T47D (cell line): ENCODE data around the gene HAUS2.
"Not testable (repeated sequence)": the region's sequence is repeated elsewhere in the genome, so short reads cannot be mapped to it uniquely, and the experiment has no call there.

Experiments
- DNase-seq, 2 experiments: peaks; one replicate each; pipeline versions ENCODE4 v3.0.0 to v3.0.0-alpha.2; 2011 to 2012; ENCODE audit warnings: low read depth in 1 of 2, low spot score in 1 of 2
- JUND ChIP-seq: IDR thresholded peaks from 2 replicates; pipeline ENCODE4 v1.6.1; 2012; ENCODE audit warnings: low read depth
- in situ Hi-C: cut with HindIII; loops from 2 replicates; pipeline ENCODE4 v1.10.0; 2016; ENCODE audit warnings: low sequenced_read_pairs, low pct_unique_long_range_greater_than_20kb

Gene HAUS2

GRCh38 chr15:42578984-42579537 is 30.4 kb downstream of the HAUS2 start:
- TF ChIP-seq JUND: no peak
- DNase-seq: no peak
- in situ Hi-C loops: no loop called here

GRCh38 chr15:42581272-42581730 is 32.7 kb downstream of the HAUS2 start:
- DNase-seq: peak; percentile 72 to 77
- TF ChIP-seq JUND: no peak
- in situ Hi-C loops: no loop called here

- in situ Hi-C loops: no loop called here
- DNase-seq: no peak
These were observed 34.1 kb downstream of the HAUS2 start for GRCh38 chr15:42582569-42583375.

GRCh38 chr15:42584031-42584765 is 35.6 kb downstream of the HAUS2 start:
- DNase-seq: no peak
- in situ Hi-C loops: no loop called here
- TF ChIP-seq JUND: no peak

More at GRCh38 chr15:42582569-42583375, 34.1 kb downstream of the HAUS2 start:
- no peak for TF ChIP-seq JUND

GRCh38 chr15:42590619-42591237 is 42.1 kb downstream of the HAUS2 start:
- in situ Hi-C loops: no loop called here
- DNase-seq: no peak
- no peak for TF ChIP-seq JUND

GRCh38 chr15:42591238-42591934 is 42.7 kb downstream of the HAUS2 start:
- DNase-seq: peak; percentile 46 to 63
- in situ Hi-C loops: no loop called here
- TF ChIP-seq JUND: no peak

GRCh38 chr15:42592716-42593115 is 44.1 kb downstream of the HAUS2 start:
- in situ Hi-C loops: no loop called here
- TF ChIP-seq JUND: no peak
- no peak for DNase-seq

GRCh38 chr15:42593143-42593542 is 44.5 kb downstream of the HAUS2 start:
- in situ Hi-C loops: no loop called here
- TF ChIP-seq JUND: no peak
- no peak for DNase-seq

- no peak for TF ChIP-seq JUND
- DNase-seq: no peak
- in situ Hi-C loops: no loop called here
These were observed 45.5 kb downstream of the HAUS2 start for GRCh38 chr15:42594095-42594494.

GRCh38 chr15:42595626-42596240 is 47.1 kb downstream of the HAUS2 start:
- in situ Hi-C loops: no loop called here
- TF ChIP-seq JUND: no peak
- no peak for DNase-seq

GRCh38 chr15:42601316-42601715 is 52.7 kb downstream of the HAUS2 start:
- DNase-seq, in situ Hi-C loops: not testable (repeated sequence)

- peak in 1 of 2 experiments; percentile 52 for DNase-seq
- in situ Hi-C loops: no loop called here
- TF ChIP-seq JUND: no peak
These were observed 53.9 kb downstream of the HAUS2 start for GRCh38 chr15:42602501-42602900.
